A673 (cell line): ENCODE measurements around the gene CYP11A1.

Experiments
- CTCF ChIP-seq: fragments of 300-800, 200-600 bp; sonication (generic); conservative IDR thresholded peaks from 2 replicates; pipeline ENCODE4 v1.5.1; 2017; ENCODE audit warnings: low read depth, mild to moderate bottlenecking, antibody characterized with exemption, low read length, moderate library complexity, mixed read lengths
- EZH2 ChIP-seq: fragments of 200-600 bp; sonication (generic); IDR thresholded peaks from 2 replicates; pipeline ENCODE4 v1.6.1; 2017; ENCODE audit warnings: borderline replicate concordance, low read depth, mild to moderate bottlenecking, mixed read lengths, antibody characterized with exemption, low read length; ENCODE audit not compliant: poor library complexity, severe bottlenecking

GRCh38 chr15:74349241-74349778 lies 18.1 kb downstream of the CYP11A1 start:
- no peak for TF ChIP-seq CTCF
- no peak for TF ChIP-seq EZH2
